Measurements from ENCODE around the gene IL1A. TPM values are rescaled to one million over a fixed set of nuclear protein-coding genes. Genes with fewer than 3 reads are reported as not detected.

The IL1A gene
- total and polyA plus RNA-seq, 10 donors = 0.21 to 1.6 (median 0.69) TPM; not detected in 2

- H3K4me1 ChIP-seq = no peaks in the 10 kb centered on the region
- no peak for DNase-seq
- H3K27me3 ChIP-seq (replicated peaks in 1 of 7) = no peaks in the 10 kb centered on the region
- H3K9me3 ChIP-seq = no peaks in the 10 kb centered on the region
- WGBS, 5 donors = 87 to 97% (median 92%) methylated on average over 2 of the region's 2 CpGs
- peaks cover 0 to 11% (median 0%) of the 10 kb centered on the region in 6 donors for H3K36me3 ChIP-seq
- H3K27ac ChIP-seq = no peak overlapping the region
- intact Hi-C loops (cut with DNase I; ENCODE audit: low total_unique reads) = no loop called here
- no peak for TF ChIP-seq CTCF (IDR thresholded peaks at IDR 0.05 in 8 of 11, conservative IDR thresholded peaks at IDR 0.05 in 3 of 11)
- TF ChIP-seq POLR2AphosphoS5 (IDR thresholded peaks at IDR 0.05) = no peak
- TF ChIP-seq POLR2A (IDR thresholded peaks at IDR 0.05) = no peak
- no peak overlapping the region for H3K4me3 ChIP-seq
Observed at GRCh38 chr2:112825706-112826105, 41.4 kb upstream of the IL1A start.

GRCh38 chr2:112824694-112825085 lies 40.4 kb upstream of the IL1A start:
- Histone ChIP-seq H3K4me1 (no peaks in the 10 kb centered on the region), H3K4me3 (no peak overlapping the region), H3K36me3 (peaks cover 0 to under 1% (median 0%) of the 10 kb centered on the region in 6 donors), H3K9me3 (no peaks in the 10 kb centered on the region), H3K27ac (no peak overlapping the region), H3K27me3 (replicated peaks in 1 of 7) (no peaks in the 10 kb centered on the region)
- no peak for DNase-seq
- intact Hi-C loops (cut with DNase I; ENCODE audit: low total_unique reads) = no loop called here
- TF ChIP-seq POLR2AphosphoS5 (IDR thresholded peaks at IDR 0.05) (no peak), POLR2A (IDR thresholded peaks at IDR 0.05) (no peak), CTCF (IDR thresholded peaks at IDR 0.05 in 8 of 11, conservative IDR thresholded peaks at IDR 0.05 in 3 of 11) (no peak)

GRCh38 chr2:112821682-112822081 lies 37.4 kb upstream of the IL1A start:
- Histone ChIP-seq H3K36me3 (no peaks in the 10 kb centered on the region), H3K4me3 (no peak overlapping the region), H3K9me3 (no peaks in the 10 kb centered on the region), H3K4me1 (peaks cover 0 to 8% (median 0%) of the 10 kb centered on the region in 6 donors), H3K27me3 (replicated peaks in 1 of 7) (no peaks in the 10 kb centered on the region), H3K27ac (no peak overlapping the region)
- 45 to 78% (median 52%) methylated on average over 4 of the region's 4 CpGs for WGBS, 5 donors
- no peak for DNase-seq
- intact Hi-C loops (cut with DNase I; ENCODE audit: low total_unique reads) = no loop called here
- TF ChIP-seq POLR2AphosphoS5 (IDR thresholded peaks at IDR 0.05) = no peak
- TF ChIP-seq POLR2A (IDR thresholded peaks at IDR 0.05) = no peak
- TF ChIP-seq CTCF (IDR thresholded peaks at IDR 0.05 in 8 of 11, conservative IDR thresholded peaks at IDR 0.05 in 3 of 11) = no peak

GRCh38 chr2:112821142-112821541 lies 36.8 kb upstream of the IL1A start:
- WGBS, 5 donors = 64 to 78% (median 72%) methylated on average over 5 of the region's 5 CpGs
- TF ChIP-seq POLR2AphosphoS5 (IDR thresholded peaks at IDR 0.05) (no peak), POLR2A (IDR thresholded peaks at IDR 0.05) (no peak), CTCF (IDR thresholded peaks at IDR 0.05 in 8 of 11, conservative IDR thresholded peaks at IDR 0.05 in 3 of 11) (no peak)
- Histone ChIP-seq H3K27ac (no peak overlapping the region), H3K4me1 (peaks cover 0 to 8% (median 0%) of the 10 kb centered on the region in 6 donors), H3K36me3 (no peaks in the 10 kb centered on the region), H3K27me3 (replicated peaks in 1 of 7) (no peaks in the 10 kb centered on the region), H3K9me3 (no peaks in the 10 kb centered on the region), H3K4me3 (no peak overlapping the region)
- intact Hi-C loops (cut with DNase I; ENCODE audit: low total_unique reads) = no loop called here
- no peak for DNase-seq
